B cell (primary cell): ENCODE results near the gene TWSG1.

Experiments
- EZH2 ChIP-seq: IDR thresholded peaks from 2 replicates; pipeline ENCODE4 v1.6.1; 2012; ENCODE audit warnings: borderline replicate concordance, low read depth, mild to moderate bottlenecking, moderate library complexity, low read length; ENCODE audit not compliant: insufficient read depth, poor library complexity, severe bottlenecking
- TF ChIP-seq, protein P1 (sequence below): fragments of 200-600 bp; IDR thresholded peaks from one replicate; pipeline ENCODE4 v1.8.0; 2022; ENCODE audit warnings: antibody characterized with exemption, mild to moderate bottlenecking

DNA sequence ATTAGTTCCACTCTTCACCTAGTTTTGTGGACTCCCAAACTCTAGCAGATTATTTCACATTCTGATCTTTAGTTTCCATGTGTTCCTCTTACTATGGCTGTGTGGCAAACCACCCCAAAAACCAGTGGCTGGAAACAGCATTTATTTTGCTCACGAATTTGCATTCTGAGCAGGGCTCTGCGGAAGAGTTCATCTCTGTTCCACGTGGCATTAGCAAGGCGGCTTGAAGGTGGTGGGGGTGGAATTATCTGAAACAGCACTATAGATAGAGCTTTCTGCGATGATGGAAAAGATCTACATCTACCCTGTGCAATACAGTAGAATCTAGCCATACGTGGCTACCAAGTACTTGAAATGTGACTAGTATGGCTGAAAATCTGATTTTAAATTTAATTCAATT, 5.9 kb downstream of the TWSG1 start:
- TF ChIP-seq, protein P1, sequence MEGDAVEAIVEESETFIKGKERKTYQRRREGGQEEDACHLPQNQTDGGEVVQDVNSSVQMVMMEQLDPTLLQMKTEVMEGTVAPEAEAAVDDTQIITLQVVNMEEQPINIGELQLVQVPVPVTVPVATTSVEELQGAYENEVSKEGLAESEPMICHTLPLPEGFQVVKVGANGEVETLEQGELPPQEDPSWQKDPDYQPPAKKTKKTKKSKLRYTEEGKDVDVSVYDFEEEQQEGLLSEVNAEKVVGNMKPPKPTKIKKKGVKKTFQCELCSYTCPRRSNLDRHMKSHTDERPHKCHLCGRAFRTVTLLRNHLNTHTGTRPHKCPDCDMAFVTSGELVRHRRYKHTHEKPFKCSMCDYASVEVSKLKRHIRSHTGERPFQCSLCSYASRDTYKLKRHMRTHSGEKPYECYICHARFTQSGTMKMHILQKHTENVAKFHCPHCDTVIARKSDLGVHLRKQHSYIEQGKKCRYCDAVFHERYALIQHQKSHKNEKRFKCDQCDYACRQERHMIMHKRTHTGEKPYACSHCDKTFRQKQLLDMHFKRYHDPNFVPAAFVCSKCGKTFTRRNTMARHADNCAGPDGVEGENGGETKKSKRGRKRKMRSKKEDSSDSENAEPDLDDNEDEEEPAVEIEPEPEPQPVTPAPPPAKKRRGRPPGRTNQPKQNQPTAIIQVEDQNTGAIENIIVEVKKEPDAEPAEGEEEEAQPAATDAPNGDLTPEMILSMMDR: no peak
- no peak for TF ChIP-seq EZH2
